ENCODE measurements around the gene PSME4. TPM values are rescaled to one million over a fixed set of nuclear protein-coding genes. Genes with fewer than 3 reads are reported as not detected.
A peak's percentile ranks its signal among the peaks of the same experiment; 100 is the strongest.

Gene PSME4
- total RNA-seq, 1 donor from 2014 or later = 31.3 TPM

GRCh38 chr2:53880756-53881155, 90.0 kb downstream of the PSME4 start:
- Histone ChIP-seq H3K27me3 (ENCODE audit: control insufficient read depth, insufficient read depth, low read length) (no peaks in the 10 kb centered on the region), H3K4me3 (ENCODE audit: low read depth, low read length) (no peak overlapping the region), H3K36me3 (ENCODE audit: control insufficient read depth, insufficient read depth, low read length) (peaks cover 2% of the 10 kb centered on the region)
- no peak for TF ChIP-seq CTCF (IDR thresholded peaks at IDR 0.05; ENCODE audit: insufficient read depth, low read length, severe bottlenecking)
- FAIRE-seq (no peak), DNase-seq (ENCODE audit: low read depth) (peak; percentile 49)

- no peak for FAIRE-seq
- H3K4me3 ChIP-seq (ENCODE audit: low read depth, low read length) = no peak overlapping the region
- no peak for TF ChIP-seq CTCF (IDR thresholded peaks at IDR 0.05; ENCODE audit: insufficient read depth, low read length, severe bottlenecking)
- no peaks in the 10 kb centered on the region for H3K27me3 ChIP-seq (ENCODE audit: control insufficient read depth, insufficient read depth, low read length)
- DNase-seq (ENCODE audit: low read depth) = no peak
- H3K36me3 ChIP-seq (ENCODE audit: control insufficient read depth, insufficient read depth, low read length) = peaks cover 6% of the 10 kb centered on the region
These were observed 93.2 kb downstream of the PSME4 start for GRCh38 chr2:53877556-53877955.

GRCh38 chr2:53877112-53877511, 93.7 kb downstream of the PSME4 start:
- DNase-seq (ENCODE audit: low read depth) (no peak), FAIRE-seq (no peak)
- Histone ChIP-seq H3K4me3 (ENCODE audit: low read depth, low read length) (no peak overlapping the region), H3K27me3 (ENCODE audit: control insufficient read depth, insufficient read depth, low read length) (no peaks in the 10 kb centered on the region), H3K36me3 (ENCODE audit: control insufficient read depth, insufficient read depth, low read length) (peaks cover 6% of the 10 kb centered on the region)
- TF ChIP-seq CTCF (IDR thresholded peaks at IDR 0.05; ENCODE audit: insufficient read depth, low read length, severe bottlenecking) = no peak

- H3K27me3 ChIP-seq (ENCODE audit: control insufficient read depth, insufficient read depth, low read length) = no peaks in the 10 kb centered on the region
- DNase-seq (ENCODE audit: low read depth) = no peak
- TF ChIP-seq CTCF (IDR thresholded peaks at IDR 0.05; ENCODE audit: insufficient read depth, low read length, severe bottlenecking) = no peak
- peaks cover 6% of the 10 kb centered on the region for H3K36me3 ChIP-seq (ENCODE audit: control insufficient read depth, insufficient read depth, low read length)
- FAIRE-seq = no peak
- no peak overlapping the region for H3K4me3 ChIP-seq (ENCODE audit: low read depth, low read length)
These were observed 96.3 kb downstream of the PSME4 start for GRCh38 chr2:53874401-53874950.

- no peak for TF ChIP-seq CTCF (IDR thresholded peaks at IDR 0.05; ENCODE audit: insufficient read depth, low read length, severe bottlenecking)
- H3K36me3 ChIP-seq (ENCODE audit: control insufficient read depth, insufficient read depth, low read length) = peaks cover 5% of the 10 kb centered on the region
- FAIRE-seq = no peak
- DNase-seq (ENCODE audit: low read depth) = no peak
- no peak overlapping the region for H3K4me3 ChIP-seq (ENCODE audit: low read depth, low read length)
- H3K27me3 ChIP-seq (ENCODE audit: control insufficient read depth, insufficient read depth, low read length) = no peaks in the 10 kb centered on the region
These were observed 103.0 kb downstream of the PSME4 start for GRCh38 chr2:53867773-53868172.

- no peak overlapping the region for H3K4me3 ChIP-seq (ENCODE audit: low read depth, low read length)
- no peak for FAIRE-seq
- H3K36me3 ChIP-seq (ENCODE audit: control insufficient read depth, insufficient read depth, low read length) = peaks cover 5% of the 10 kb centered on the region
- no peak for TF ChIP-seq CTCF (IDR thresholded peaks at IDR 0.05; ENCODE audit: insufficient read depth, low read length, severe bottlenecking)
- no peaks in the 10 kb centered on the region for H3K27me3 ChIP-seq (ENCODE audit: control insufficient read depth, insufficient read depth, low read length)
- no peak for DNase-seq (ENCODE audit: low read depth)
These were observed 103.6 kb downstream of the PSME4 start for GRCh38 chr2:53867169-53867568.
